ENCODE results near the gene TCEA3. TPM values are rescaled to one million over a fixed set of nuclear protein-coding genes. Genes with fewer than 3 reads are reported as not detected.

TCEA3 gene
- total and polyA plus RNA-seq, 10 of the 15 experiments (the other 5 are each of a cell fraction or from before 2014, with no cell fraction given), result 0.06 to 0.23 (median 0.08) TPM; not detected in 7

DNA sequence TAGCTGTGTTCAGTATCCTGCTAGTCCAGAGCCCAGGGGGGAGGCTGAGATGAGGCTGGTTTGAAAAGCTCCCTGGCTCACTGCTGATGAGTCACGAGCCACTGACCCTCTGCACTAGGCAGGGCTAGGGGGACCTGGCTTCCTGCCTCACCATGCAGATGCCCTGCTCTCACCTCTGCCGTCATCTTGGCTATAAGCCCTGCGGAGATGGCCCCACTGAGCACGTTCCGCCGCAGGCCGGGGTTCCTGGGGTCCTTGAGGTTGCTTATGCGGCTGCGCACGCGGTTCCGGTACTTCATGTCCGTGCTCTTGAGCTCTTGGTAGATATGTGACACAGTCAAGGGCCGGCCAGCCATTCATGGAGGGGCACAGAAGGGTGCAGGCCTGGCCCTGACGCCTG, 30.8 kb downstream of the TCEA3 start:
- no peak for ATAC-seq
- no peak for FAIRE-seq
- H3K4me1 ChIP-seq (ENCODE audit: control insufficient read depth, insufficient read depth, low read length), result no peaks in the 10 kb centered on the region
- no peaks in the 10 kb centered on the region for H4K20me1 ChIP-seq (ENCODE audit: control insufficient read depth, insufficient read depth)
- no peak overlapping the region for H3K27ac ChIP-seq (ENCODE audit: control insufficient read depth, insufficient read depth)
- SMC1A ChIA-PET (ENCODE audit: uncharacterized antibody, unreplicated experiment), result interaction anchor here (1.1 kb wide), 1 partner anchor 9 kb away, joined by 4 read pairs; no protein-coding TSS in a partner anchor
- TF ChIP-seq CBFB (IDR thresholded peaks at IDR 0.05; ENCODE audit: low read depth) (no peak), SPI1 (IDR thresholded peaks at IDR 0.05; ENCODE audit: borderline replicate concordance, insufficient read depth, low read depth, low read length) (no peak), MYB (IDR thresholded peaks at IDR 0.05; ENCODE audit: borderline replicate concordance, low read depth, low read length) (no peak), EGR1 (IDR thresholded peaks at IDR 0.05; ENCODE audit: borderline replicate concordance in 1 of 2, low read depth in 2 of 2, low read length in 2 of 2) (no peak), RELA (IDR thresholded peaks at IDR 0.05; ENCODE audit: borderline replicate concordance, partially characterized antibody) (no peak), ZNF217 (IDR thresholded peaks at IDR 0.05) (no peak)
- H3K4me3 ChIP-seq, result no peak overlapping the region
- in situ Hi-C loops (cut with MboI), result no loop called here
- no peak for DNase-seq (ENCODE audit: low read depth, low spot score)
- WGBS (ENCODE audit: insufficient coverage, insufficient replicate concordance, low lambda C conversion rate, missing lambda C conversion rate), result 62% methylated on average over 15 of the region's 15 CpGs
- BruUV-seq (replicated peaks), result no TSS peak
- CTCF ChIA-PET, result interaction anchor here (2.7 kb wide), 1 partner anchor 9 kb away, joined by 17 read pairs; no protein-coding TSS in a partner anchor
- POLR2A ChIA-PET, result no interaction called here
- intact Hi-C loops (cut with micrococcal nuclease; ENCODE audit: unreplicated experiment), result no loop called here
- H3K4me2 ChIP-seq (ENCODE audit: control insufficient read depth, insufficient read depth), result no peak overlapping the region
- no peak overlapping the region for H3K9ac ChIP-seq (ENCODE audit: control insufficient read depth, insufficient read depth, low read length)
- H3K27me3 ChIP-seq (replicated peaks in 1 of 2; ENCODE audit: control insufficient read depth in 2 of 2, insufficient read depth in 2 of 2, low read length in 1 of 2), result peaks cover 0 to 2% of the 10 kb centered on the region in 2 experiments; a peak in 1 of 4 replicates
- H3K79me2 ChIP-seq (ENCODE audit: control insufficient read depth, insufficient read depth, low read length), result no peaks in the 10 kb centered on the region
- no peaks in the 10 kb centered on the region for H3K36me3 ChIP-seq (ENCODE audit: control insufficient read depth in 2 of 2, insufficient read depth in 2 of 2, low read length in 1 of 2)
- no peaks in the 10 kb centered on the region for H3K9me3 ChIP-seq (replicated peaks; ENCODE audit: control insufficient read depth, insufficient read depth, low read length)
- no peak overlapping the region for H2AFZ ChIP-seq (ENCODE audit: control insufficient read depth, low read depth, low read length)
- RAD21 ChIA-PET (ENCODE audit: unreplicated experiment), result interaction anchor here (0.6 kb wide), 1 partner anchor 54 kb away, joined by 3 read pairs; no protein-coding TSS in a partner anchor

DNA sequence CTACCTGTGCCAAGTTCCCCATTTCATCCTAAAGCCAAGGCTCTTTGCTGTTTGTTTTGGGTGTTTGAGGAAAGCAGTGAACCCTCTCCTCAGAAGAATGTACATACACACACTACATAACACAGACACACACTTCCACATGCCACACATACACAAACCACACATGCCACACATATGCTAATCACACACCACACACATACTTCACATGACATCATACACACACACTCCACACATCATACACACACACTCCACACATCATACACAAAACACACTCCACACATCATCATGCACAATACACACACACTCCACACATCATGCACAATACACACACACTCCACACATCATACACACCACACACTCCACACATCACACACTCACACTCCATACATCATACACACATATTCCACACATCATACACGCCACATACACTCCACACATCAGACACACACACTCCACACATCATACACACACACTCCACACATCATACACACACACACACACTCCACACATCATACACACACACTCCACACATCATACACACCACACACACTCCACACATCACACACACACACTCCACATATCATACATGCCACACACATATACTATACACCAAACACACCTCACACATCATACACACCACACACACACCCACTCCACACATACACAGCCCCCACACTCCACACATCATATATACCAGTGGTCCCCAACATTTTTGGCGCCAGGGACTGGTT, 32.3 kb downstream of the TCEA3 start:
- no peak overlapping the region for H3K4me2 ChIP-seq (ENCODE audit: control insufficient read depth, insufficient read depth)
- BruUV-seq (replicated peaks), result no TSS peak
- H2AFZ ChIP-seq (ENCODE audit: control insufficient read depth, low read depth, low read length), result no peak overlapping the region
- H3K4me1 ChIP-seq (ENCODE audit: control insufficient read depth, insufficient read depth, low read length), result no peaks in the 10 kb centered on the region
- H3K9ac ChIP-seq (ENCODE audit: control insufficient read depth, insufficient read depth, low read length), result no peak overlapping the region
- in situ Hi-C loops (cut with MboI), result no loop called here
- no peak overlapping the region for H3K4me3 ChIP-seq
- intact Hi-C loops (cut with micrococcal nuclease; ENCODE audit: unreplicated experiment), result no loop called here
- peak; percentile 99 for FAIRE-seq
- TF ChIP-seq, protein P1, sequence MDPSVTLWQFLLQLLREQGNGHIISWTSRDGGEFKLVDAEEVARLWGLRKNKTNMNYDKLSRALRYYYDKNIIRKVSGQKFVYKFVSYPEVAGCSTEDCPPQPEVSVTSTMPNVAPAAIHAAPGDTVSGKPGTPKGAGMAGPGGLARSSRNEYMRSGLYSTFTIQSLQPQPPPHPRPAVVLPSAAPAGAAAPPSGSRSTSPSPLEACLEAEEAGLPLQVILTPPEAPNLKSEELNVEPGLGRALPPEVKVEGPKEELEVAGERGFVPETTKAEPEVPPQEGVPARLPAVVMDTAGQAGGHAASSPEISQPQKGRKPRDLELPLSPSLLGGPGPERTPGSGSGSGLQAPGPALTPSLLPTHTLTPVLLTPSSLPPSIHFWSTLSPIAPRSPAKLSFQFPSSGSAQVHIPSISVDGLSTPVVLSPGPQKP (IDR thresholded peaks at IDR 0.05; ENCODE audit: low read depth, low read length), result no peak
- TF ChIP-seq FOXK2 (IDR thresholded peaks at IDR 0.05), result no peak
- no peak for TF ChIP-seq PAX8 (IDR thresholded peaks at IDR 0.05)
- no peak for TF ChIP-seq SIN3A (IDR thresholded peaks at IDR 0.05; ENCODE audit: low read depth, low read length)
- no peak for TF ChIP-seq ZNF622 (IDR thresholded peaks at IDR 0.05)
- TF ChIP-seq SMARCA5 (IDR thresholded peaks at IDR 0.05), result no peak
- TF ChIP-seq HDGF (IDR thresholded peaks at IDR 0.05), result no peak
- no peak for TF ChIP-seq PML (IDR thresholded peaks at IDR 0.05; ENCODE audit: low read length)
- TF ChIP-seq PAX5 (IDR thresholded peaks at IDR 0.05; ENCODE audit: borderline replicate concordance, low read depth, low read length), result no peak
- no peak for TF ChIP-seq SMAD5 (IDR thresholded peaks at IDR 0.05; ENCODE audit: low read depth)
- peaks cover 0 to 2% of the 10 kb centered on the region in 2 experiments; a peak in 2 of 4 replicates for H3K27me3 ChIP-seq (replicated peaks in 1 of 2; ENCODE audit: control insufficient read depth in 2 of 2, insufficient read depth in 2 of 2, low read length in 1 of 2)
- ChIA-PET POLR2A (no interaction called here), SMC1A (ENCODE audit: uncharacterized antibody, unreplicated experiment) (no interaction called here), RAD21 (ENCODE audit: unreplicated experiment) (no interaction called here), CTCF (no interaction called here)
- DNase-seq (ENCODE audit: low read depth, low spot score), result no peak
- no peaks in the 10 kb centered on the region for H3K9me3 ChIP-seq (replicated peaks; ENCODE audit: control insufficient read depth, insufficient read depth, low read length)
- H4K20me1 ChIP-seq (ENCODE audit: control insufficient read depth, insufficient read depth), result no peaks in the 10 kb centered on the region
- H3K36me3 ChIP-seq (ENCODE audit: control insufficient read depth in 2 of 2, insufficient read depth in 2 of 2, low read length in 1 of 2), result no peaks in the 10 kb centered on the region
- WGBS (ENCODE audit: insufficient coverage, insufficient replicate concordance, low lambda C conversion rate, missing lambda C conversion rate), result 15% methylated on average over 2 of the region's 2 CpGs
- H3K79me2 ChIP-seq (ENCODE audit: control insufficient read depth, insufficient read depth, low read length), result no peaks in the 10 kb centered on the region
- no peak overlapping the region for H3K27ac ChIP-seq (ENCODE audit: control insufficient read depth, insufficient read depth)
- no peak for ATAC-seq
